DND-41 (cell line): ENCODE measurements around the gene IDH3G.

Experiments
- EZH2 ChIP-seq: IDR thresholded peaks from 3 replicates; pipeline ENCODE4 v1.6.1; 2012; ENCODE audit warnings: borderline replicate concordance, low read depth, mild to moderate bottlenecking, moderate library complexity, low read length, inconsistent platforms; ENCODE audit not compliant: severe bottlenecking
- TF ChIP-seq, protein P1 (sequence below): IDR thresholded peaks from 2 replicates; pipeline ENCODE4 v1.5.1; 2012; ENCODE audit warnings: borderline replicate concordance, low read length, moderate library complexity, mild to moderate bottlenecking; ENCODE audit not compliant: poor library complexity, severe bottlenecking; ENCODE audit errors: extremely low read depth

DNA sequence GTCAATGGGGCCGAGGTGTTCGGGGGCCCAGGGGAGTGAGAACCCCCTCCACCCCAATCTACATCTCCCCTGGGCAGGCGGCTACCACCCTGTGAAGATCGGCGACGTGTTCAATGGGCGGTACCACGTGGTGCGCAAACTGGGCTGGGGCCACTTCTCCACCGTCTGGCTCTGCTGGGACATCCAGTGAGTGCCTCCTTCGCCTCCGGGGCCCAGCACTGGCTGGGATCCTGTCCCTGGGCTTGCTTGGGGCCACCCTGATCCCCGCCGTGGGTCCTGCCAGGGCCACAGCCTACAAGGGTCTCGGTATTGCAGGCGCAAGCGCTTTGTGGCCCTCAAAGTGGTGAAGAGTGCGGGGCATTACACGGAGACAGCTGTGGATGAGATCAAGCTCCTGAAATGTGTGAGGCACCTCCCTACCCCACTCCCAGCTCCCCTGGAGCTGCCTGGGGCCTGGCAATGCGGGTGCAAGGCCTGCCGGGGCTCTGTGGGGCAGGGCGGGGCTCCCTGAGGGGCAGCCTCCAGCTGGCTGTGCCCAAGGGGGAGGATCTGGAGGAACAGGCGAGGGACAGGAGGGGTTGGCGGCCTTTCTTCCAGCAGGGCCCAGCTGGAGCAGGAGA, 12.6 kb downstream of the IDH3G start:
- TF ChIP-seq, protein P1, sequence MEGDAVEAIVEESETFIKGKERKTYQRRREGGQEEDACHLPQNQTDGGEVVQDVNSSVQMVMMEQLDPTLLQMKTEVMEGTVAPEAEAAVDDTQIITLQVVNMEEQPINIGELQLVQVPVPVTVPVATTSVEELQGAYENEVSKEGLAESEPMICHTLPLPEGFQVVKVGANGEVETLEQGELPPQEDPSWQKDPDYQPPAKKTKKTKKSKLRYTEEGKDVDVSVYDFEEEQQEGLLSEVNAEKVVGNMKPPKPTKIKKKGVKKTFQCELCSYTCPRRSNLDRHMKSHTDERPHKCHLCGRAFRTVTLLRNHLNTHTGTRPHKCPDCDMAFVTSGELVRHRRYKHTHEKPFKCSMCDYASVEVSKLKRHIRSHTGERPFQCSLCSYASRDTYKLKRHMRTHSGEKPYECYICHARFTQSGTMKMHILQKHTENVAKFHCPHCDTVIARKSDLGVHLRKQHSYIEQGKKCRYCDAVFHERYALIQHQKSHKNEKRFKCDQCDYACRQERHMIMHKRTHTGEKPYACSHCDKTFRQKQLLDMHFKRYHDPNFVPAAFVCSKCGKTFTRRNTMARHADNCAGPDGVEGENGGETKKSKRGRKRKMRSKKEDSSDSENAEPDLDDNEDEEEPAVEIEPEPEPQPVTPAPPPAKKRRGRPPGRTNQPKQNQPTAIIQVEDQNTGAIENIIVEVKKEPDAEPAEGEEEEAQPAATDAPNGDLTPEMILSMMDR = no peak
- TF ChIP-seq EZH2 = no peak
